Transverse colon (tissue), 4 donors: ENCODE data around the gene SLC35F3.

ENCODE experiments used
- CTCF ChIP-seq, 5 experiments: fragments of 200-600 bp in 3 of 5; fragments of 450-650 bp in 2 of 5; sonication (generic) in 3 of 5; IDR thresholded peaks; 1 replicate in 2 of 5; 2 replicates in 3 of 5; pipeline ENCODE4 v1.5.1; 2016 to 2017; ENCODE audit warnings: antibody characterized with exemption in 5 of 5, inconsistent platforms in 3 of 5, mild to moderate bottlenecking in 2 of 5, moderate library complexity in 1 of 5
- EP300 ChIP-seq: sonication (generic); formaldehyde crosslinking; IDR thresholded peaks from one replicate; pipeline ENCODE4 v1.6.1; 2017; ENCODE audit warnings: antibody characterized with exemption, low read depth
- POLR2A ChIP-seq: fragments of 450-650 bp; IDR thresholded peaks from one replicate; pipeline ENCODE4 v1.6.1; 2016; ENCODE audit warnings: antibody characterized with exemption, mild to moderate bottlenecking, moderate library complexity
- POLR2AphosphoS5 ChIP-seq, 3 donors: sonication (generic); formaldehyde crosslinking; IDR thresholded peaks; one replicate each; pipeline ENCODE4 v1.6.1; 2016; ENCODE audit warnings: antibody characterized with exemption in 3 of 3

DNA sequence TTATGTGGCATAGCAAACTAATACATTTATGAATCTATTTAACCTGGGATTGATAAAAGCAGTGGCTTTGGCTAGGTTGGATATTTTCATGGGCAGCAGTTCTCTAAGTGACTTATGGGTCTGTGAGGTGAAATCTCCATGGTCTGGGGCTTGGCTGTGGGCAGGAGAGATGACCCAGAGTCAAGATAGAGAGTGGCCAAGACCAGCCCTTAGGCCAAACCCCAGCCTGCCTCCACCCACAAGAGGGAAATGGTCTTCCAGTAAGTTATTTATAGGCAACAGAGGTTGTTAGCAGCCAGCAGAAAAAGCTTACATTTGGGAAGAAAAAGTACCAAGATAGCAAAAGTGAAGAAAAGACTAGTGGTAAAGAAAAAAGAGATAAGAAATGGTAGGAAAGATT is 61.4 kb downstream of the SLC35F3 start:
- no peak for TF ChIP-seq CTCF (IDR thresholded peaks at IDR 0.05)
- no peak for TF ChIP-seq EP300
- no peak for TF ChIP-seq POLR2A
- no peak for TF ChIP-seq POLR2AphosphoS5 (IDR thresholded peaks at IDR 0.05)
